NB4 (cell line): ENCODE measurements around the gene NELL1.

Experiments
- DNase-seq: peaks from one replicate; pipeline ENCODE4 v3.0.0; 2010; ENCODE audit warnings: low read depth
- H3K4me3 ChIP-seq: one replicate; pipeline ENCODE4 v1.5.1; 2011; ENCODE audit warnings: mild to moderate bottlenecking, low read depth, low read length, moderate library complexity
- MYC ChIP-seq: IDR thresholded peaks from 2 replicates; pipeline ENCODE4 v1.6.1; 2011; ENCODE audit warnings: low read depth, low read length
- POLR2A ChIP-seq: IDR thresholded peaks from 2 replicates; pipeline ENCODE4 v1.6.1; 2011; ENCODE audit warnings: mild to moderate bottlenecking; ENCODE audit not compliant: insufficient read length; ENCODE audit errors: extremely low read depth
- TF ChIP-seq, protein P1 (sequence below): IDR thresholded peaks from 2 replicates; pipeline ENCODE4 v1.6.1; 2011; ENCODE audit warnings: low read depth, low read length
- TF ChIP-seq, protein P2 (sequence below): IDR thresholded peaks from one replicate; pipeline ENCODE4 v1.5.1; 2012; ENCODE audit warnings: low read depth, low read length

NELL1 gene

DNA sequence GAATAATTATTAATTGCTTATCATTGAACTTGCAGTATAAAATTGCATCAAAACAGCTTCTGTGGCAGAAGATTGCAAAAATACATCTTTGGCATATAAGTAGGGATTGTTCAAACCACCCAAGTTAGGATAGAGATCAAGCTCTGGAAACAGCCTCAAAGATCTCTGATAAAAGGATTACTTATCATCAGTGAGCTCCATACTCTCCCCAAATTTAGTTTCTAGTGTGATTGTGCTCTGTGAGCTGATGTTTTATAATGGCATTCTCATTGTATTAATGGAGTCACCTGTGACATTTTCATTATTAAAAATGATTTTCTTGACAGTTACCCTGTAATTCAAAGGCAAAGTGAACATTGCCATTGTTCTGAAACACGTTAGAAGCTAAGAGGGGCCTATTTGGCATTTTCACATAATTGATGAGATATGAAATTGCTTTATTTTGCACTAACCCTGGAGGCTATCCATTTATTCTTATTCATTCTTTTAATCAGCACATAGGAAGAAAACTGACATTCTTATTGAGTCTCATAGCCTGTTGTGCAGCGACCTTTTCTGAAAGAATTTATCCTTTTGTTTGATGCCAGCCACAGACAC lies 897.2 kb downstream of the NELL1 start:
- TF ChIP-seq, protein P1, sequence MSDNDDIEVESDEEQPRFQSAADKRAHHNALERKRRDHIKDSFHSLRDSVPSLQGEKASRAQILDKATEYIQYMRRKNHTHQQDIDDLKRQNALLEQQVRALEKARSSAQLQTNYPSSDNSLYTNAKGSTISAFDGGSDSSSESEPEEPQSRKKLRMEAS: no peak
- TF ChIP-seq, protein P2, sequence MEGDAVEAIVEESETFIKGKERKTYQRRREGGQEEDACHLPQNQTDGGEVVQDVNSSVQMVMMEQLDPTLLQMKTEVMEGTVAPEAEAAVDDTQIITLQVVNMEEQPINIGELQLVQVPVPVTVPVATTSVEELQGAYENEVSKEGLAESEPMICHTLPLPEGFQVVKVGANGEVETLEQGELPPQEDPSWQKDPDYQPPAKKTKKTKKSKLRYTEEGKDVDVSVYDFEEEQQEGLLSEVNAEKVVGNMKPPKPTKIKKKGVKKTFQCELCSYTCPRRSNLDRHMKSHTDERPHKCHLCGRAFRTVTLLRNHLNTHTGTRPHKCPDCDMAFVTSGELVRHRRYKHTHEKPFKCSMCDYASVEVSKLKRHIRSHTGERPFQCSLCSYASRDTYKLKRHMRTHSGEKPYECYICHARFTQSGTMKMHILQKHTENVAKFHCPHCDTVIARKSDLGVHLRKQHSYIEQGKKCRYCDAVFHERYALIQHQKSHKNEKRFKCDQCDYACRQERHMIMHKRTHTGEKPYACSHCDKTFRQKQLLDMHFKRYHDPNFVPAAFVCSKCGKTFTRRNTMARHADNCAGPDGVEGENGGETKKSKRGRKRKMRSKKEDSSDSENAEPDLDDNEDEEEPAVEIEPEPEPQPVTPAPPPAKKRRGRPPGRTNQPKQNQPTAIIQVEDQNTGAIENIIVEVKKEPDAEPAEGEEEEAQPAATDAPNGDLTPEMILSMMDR: no peak
- no peak for TF ChIP-seq POLR2A
- no peak for TF ChIP-seq MYC
- no peak for DNase-seq
- H3K4me3 ChIP-seq: no peak overlapping the region

DNA sequence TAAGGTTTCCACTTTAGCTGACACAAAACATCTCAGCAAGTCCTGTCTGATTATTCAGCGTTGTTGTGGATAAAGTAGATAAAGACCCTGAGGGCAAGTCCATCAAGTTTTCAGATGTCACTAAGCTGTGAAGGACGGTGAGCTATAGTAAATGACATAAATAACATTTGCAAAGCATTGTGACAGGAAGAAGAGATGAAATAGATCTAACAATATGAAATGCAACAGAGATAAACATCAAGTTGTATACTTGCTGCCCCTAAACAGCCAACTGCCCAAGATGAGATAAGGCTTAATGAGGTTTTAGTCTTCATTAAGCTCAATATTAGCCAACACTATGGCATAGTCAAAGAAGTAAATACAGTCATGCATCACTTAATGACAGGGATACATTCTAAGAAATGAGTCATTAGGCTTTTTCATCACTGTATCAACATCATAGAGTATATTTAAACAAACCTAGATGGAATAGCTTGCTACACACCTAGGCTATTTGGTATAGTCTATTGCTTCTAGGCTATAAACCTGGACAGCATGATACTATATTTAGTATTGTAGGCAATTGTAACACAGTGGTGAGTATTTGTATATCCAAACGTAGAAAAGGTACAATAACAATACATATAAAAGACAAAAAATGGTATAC lies 898.4 kb downstream of the NELL1 start:
- TF ChIP-seq, protein P2: no peak
- TF ChIP-seq, protein P1: no peak
- TF ChIP-seq MYC (no peak), POLR2A (no peak)
- DNase-seq: no peak

DNA sequence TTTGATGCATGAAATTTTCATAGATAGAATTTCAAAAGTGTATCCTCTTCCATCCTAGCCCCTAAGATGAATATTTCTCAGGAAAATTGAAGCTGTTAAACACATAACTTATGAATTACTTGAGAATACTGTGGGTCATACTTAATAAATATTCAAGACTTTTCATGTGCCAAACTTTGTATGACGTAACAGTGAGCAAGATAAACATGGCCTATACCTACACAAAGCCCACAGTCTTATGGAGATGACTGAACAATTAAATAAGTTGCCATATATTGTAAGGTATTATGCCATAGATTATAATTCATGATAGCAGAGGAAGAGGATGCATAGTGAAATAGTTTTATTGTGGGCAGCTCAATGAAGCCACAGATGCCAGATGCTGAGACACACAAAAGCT lies 902.8 kb downstream of the NELL1 start:
- TF ChIP-seq, protein P1: no peak
- no peak for TF ChIP-seq MYC
- TF ChIP-seq, protein P2: no peak
- TF ChIP-seq POLR2A: no peak
- DNase-seq: no peak
- no peak overlapping the region for H3K4me3 ChIP-seq

More for the DNA sequence above, 898.4 kb downstream of the NELL1 start:
- H3K4me3 ChIP-seq: no peak overlapping the region

DNA sequence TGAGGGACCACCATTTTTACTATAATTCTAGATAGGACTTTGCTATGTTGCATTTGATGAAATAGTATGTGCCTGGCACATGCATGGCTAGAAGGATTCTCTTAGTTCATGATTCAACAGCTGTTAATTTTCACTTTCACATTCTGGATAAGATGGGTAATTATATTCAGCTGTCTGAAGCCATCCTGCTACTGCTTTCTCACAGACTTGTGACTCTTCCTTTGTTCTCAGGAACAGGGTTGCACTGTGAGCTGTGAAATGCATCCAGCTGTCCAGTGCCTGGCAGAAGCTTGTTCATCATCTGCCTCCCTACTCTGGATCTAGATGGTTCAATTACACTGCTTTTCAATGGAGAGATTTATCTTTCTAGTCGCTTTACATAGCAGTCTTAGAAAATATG lies 913.4 kb downstream of the NELL1 start:
- H3K4me3 ChIP-seq: no peak overlapping the region
- TF ChIP-seq, protein P1: no peak
- TF ChIP-seq MYC (no peak), POLR2A (no peak)
- TF ChIP-seq, protein P2: no peak
- no peak for DNase-seq

DNA sequence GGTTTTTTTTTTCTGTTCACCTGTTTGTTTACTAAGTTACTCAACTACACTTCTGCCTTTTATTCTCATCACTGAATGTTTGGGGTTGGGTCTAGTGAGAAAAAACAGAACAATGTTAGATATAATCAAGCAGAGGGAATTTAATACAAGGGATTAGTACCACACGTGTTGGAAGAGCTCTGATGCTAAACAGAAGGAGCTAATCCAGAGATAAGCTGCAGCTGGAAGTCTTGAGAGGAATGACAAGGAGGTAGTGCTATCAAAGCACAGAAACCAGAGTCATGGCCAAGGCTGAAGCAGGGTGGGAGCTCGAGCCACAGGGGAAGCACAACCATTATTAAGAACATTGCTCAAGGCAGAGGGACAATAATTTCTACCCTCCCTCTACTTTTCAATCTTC lies 919.4 kb downstream of the NELL1 start:
- H3K4me3 ChIP-seq: no peak overlapping the region
- no peak for DNase-seq
- TF ChIP-seq, protein P1: no peak
- TF ChIP-seq MYC: no peak
- no peak for TF ChIP-seq POLR2A

DNA sequence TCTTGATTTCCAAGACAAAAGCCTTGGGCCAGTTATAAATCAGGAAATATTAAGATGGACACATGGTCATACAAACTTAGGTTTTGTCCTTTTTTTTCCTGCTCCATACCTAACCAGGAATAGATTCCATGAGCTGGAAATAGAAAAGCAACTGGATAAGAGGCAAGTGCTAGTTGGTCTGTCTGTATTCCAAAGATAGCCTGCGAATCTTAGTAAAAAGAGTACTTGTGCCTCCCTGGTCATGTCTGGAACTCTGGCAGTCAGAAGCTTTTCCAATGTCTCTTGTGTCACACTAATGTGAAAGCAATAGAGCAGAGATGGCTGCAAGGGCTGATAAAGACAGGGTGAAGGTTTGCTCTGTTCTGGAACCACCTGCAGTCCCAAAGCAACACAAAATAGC lies 933.3 kb downstream of the NELL1 start:
- H3K4me3 ChIP-seq: no peak overlapping the region
- TF ChIP-seq POLR2A (no peak), MYC (no peak)
- TF ChIP-seq, protein P1: no peak
- TF ChIP-seq, protein P2: no peak
- DNase-seq: no peak
